Measurements from ENCODE around the gene C15orf62. TPM values are rescaled to one million over a fixed set of nuclear protein-coding genes. Genes with fewer than 3 reads are reported as not detected.

C15orf62 gene
- total and polyA plus RNA-seq, 11 donors: 0.06 to 1.1 (median 0.18) TPM; not detected in 3

DNA sequence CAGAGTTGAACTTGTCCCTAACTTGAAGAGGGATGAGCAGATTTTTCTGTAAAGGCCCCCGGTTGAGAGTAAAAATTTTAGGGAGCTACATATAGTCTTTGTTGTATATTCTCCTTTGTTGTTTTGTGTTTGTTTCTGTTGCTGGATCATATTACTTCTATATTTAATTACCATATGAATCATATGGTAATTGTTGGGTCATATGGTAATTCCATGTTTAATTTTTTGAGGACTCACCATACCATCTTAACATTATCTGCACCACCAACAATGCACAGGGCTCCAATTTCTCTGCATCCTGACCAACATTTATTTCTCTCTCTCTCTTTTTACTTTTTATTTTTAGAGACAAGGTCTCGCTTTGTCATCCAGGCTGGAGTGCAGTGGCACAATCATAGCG, 29.7 kb downstream of the C15orf62 start:
- Histone ChIP-seq H3K27ac (no peak overlapping the region), H3K4me1 (peaks cover 0 to 27% (median 12%) of the 10 kb centered on the region in 12 donors), H3K9me3 (no peaks in the 10 kb centered on the region), H3K4me3 (no peak overlapping the region), H3K36me3 (peaks cover 0 to 17% (median 4%) of the 10 kb centered on the region in 9 donors), H3K27me3 (no peaks in the 10 kb centered on the region)
- no peak for DNase-seq
- WGBS, 4 donors: 69 to 94% (median 88%) methylated on average over 3 of the region's 3 CpGs
- intact Hi-C loops (cut with DNase I): no loop called here
- ATAC-seq: no peak
- no peak for TF ChIP-seq CTCF (IDR thresholded peaks at IDR 0.05)
- TF ChIP-seq POLR2A (IDR thresholded peaks at IDR 0.05): no peak

DNA sequence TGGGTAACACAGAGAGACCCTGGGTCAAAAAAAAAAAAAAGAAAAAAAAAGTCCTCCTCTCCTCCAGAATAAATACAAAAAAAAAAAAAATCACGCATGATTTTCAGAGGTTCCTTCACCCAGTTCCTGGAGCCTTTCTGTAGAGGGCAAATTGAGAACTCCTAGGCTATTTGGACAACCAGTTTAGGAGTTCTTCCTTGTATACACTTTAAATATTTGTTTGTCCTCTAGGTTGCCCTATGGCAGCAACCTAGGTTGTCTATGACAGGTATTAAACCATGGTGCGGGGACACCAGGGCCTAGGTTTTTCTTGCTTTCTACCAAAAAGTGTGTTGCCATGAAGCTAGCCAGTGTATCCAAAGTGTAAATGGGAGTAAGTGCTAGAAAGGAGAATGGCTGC, 33.3 kb downstream of the C15orf62 start:
- Histone ChIP-seq H3K27ac (no peak overlapping the region), H3K27me3 (no peaks in the 10 kb centered on the region), H3K4me3 (no peak overlapping the region), H3K9me3 (no peaks in the 10 kb centered on the region), H3K4me1 (peaks cover 0 to 32% (median 14%) of the 10 kb centered on the region in 12 donors), H3K36me3 (peaks cover 0 to 17% (median 4%) of the 10 kb centered on the region in 9 donors)
- 94 to 96% (median 95%) methylated on average over 2 of the region's 2 CpGs for WGBS, 4 donors
- no peak for DNase-seq
- TF ChIP-seq CTCF (IDR thresholded peaks at IDR 0.05): no peak
- no peak for TF ChIP-seq POLR2A (IDR thresholded peaks at IDR 0.05)
- intact Hi-C loops (cut with DNase I): loop anchor here in 1 of 10 donors (5.0 kb wide), 1 partner anchor 36 kb away; the partner anchor contains the start of gene C15orf62
- ATAC-seq: no peak

DNA sequence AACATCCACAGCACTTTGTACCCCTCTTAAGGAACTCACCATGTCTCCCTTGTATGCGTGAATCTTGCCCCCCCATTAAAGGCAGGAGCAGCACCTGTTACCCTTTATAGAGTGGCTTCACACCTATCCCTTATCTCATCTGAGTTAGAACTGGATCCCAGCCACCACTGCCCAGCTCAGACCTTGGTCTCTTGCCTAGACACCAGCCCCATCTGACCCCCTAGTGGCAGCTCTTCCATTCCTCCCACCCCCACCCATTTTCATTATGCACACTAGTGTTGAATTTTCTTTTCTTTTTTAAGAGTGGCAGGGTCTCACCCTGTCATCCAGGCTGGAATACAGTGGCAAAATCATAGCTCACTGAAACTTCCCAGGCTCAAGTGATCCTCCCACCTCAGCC, 33.9 kb downstream of the C15orf62 start:
- intact Hi-C loops (cut with DNase I): loop anchor here in 1 of 10 donors (5.0 kb wide), 1 partner anchor 36 kb away; the partner anchor contains the start of gene C15orf62
- 55 to 73% (median 64%) methylated on average over 1 of the region's 1 CpG for WGBS, 4 donors
- peaks cover 0 to 38% (median 19%) of the 10 kb centered on the region in 12 donors for H3K4me1 ChIP-seq
- peaks cover 0 to 12% (median under 1%) of the 10 kb centered on the region in 9 donors for H3K36me3 ChIP-seq
- H3K4me3 ChIP-seq: no peak overlapping the region
- ATAC-seq (no peak), DNase-seq (no peak)
- no peaks in the 10 kb centered on the region for H3K9me3 ChIP-seq
- TF ChIP-seq POLR2A (IDR thresholded peaks at IDR 0.05): no peak
- TF ChIP-seq CTCF (IDR thresholded peaks at IDR 0.05): no peak
- H3K27me3 ChIP-seq: no peaks in the 10 kb centered on the region
- no peak overlapping the region for H3K27ac ChIP-seq

DNA sequence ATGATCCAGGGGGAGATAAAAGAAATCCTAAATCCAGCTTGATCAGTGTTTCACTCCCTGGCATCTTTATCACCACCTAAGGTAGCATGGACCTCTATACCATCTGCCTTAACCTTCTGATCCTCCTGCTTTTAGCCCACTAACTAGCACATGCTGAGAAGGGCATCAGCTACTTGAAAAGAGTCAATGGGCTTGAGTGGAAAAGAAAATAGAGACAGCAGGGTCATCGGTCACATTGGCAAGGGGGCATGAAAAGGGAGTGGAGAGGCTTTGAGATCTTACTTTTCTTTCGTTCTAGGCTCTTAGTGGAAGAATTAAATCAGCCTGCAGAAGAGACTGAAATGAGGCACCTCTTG, 36.9 kb downstream of the C15orf62 start:
- Histone ChIP-seq H3K27ac (peak overlapping the region; percentile 87 to 98 (median 96)), H3K9me3 (no peaks in the 10 kb centered on the region), H3K36me3 (peaks cover 0 to 24% (median 14%) of the 10 kb centered on the region in 9 donors), H3K27me3 (no peaks in the 10 kb centered on the region), H3K4me1 (peaks cover 0 to 40% (median 19%) of the 10 kb centered on the region in 12 donors), H3K4me3 (peak overlapping the region; percentile 71 to 98 (median 87))
- ATAC-seq (no peak), DNase-seq (no peak)
- intact Hi-C loops (cut with DNase I): loop anchor here in 5 of 10 donors (1.0 to 5.0 kb wide), 5 partner anchors 39 to 88 kb away; partner anchors contain the start of genes RMDN3 (in 3 of the 5), C15orf62 (in 1 of the 5), GCHFR (in 1 of the 5) and VPS18 (in 1 of the 5)
- TF ChIP-seq CTCF (IDR thresholded peaks at IDR 0.05) (no peak), POLR2A (IDR thresholded peaks at IDR 0.05) (no peak)
- 0 to 2% (median 1%) methylated on average over 2 of the region's 2 CpGs for WGBS, 4 donors

Measured in heart left ventricle (tissue), 16 donors.